Bone marrow (tissue), 2 donors: ENCODE data around the gene CALHM6.

Experiments used
- DNase-seq, 2 donors: peaks; one replicate each; lab custom pipeline; 2025; lab: John Stamatoyannopoulos, UW

CALHM6 gene

GRCh38 chr6:116445102-116445501, 16.1 kb upstream of the CALHM6 start:
- no peak for DNase-seq

GRCh38 chr6:116446399-116446798, 14.8 kb upstream of the CALHM6 start:
- peak in 1 of 2 donors; percentile 83 for DNase-seq

GRCh38 chr6:116447052-116447451, 14.1 kb upstream of the CALHM6 start:
- no peak for DNase-seq

- peak in 1 of 2 donors; percentile 79 for DNase-seq
Observed at GRCh38 chr6:116447496-116448011, 13.6 kb upstream of the CALHM6 start.

GRCh38 chr6:116449565-116449964, 11.6 kb upstream of the CALHM6 start:
- no peak for DNase-seq

GRCh38 chr6:116450185-116450710, 10.9 kb upstream of the CALHM6 start:
- no peak for DNase-seq

GRCh38 chr6:116450769-116451740, 10.1 kb upstream of the CALHM6 start:
- DNase-seq = peak in 1 of 2 donors; percentile 80

- DNase-seq = no peak
Observed at GRCh38 chr6:116451916-116452315, 9.3 kb upstream of the CALHM6 start.

- no peak for DNase-seq
Observed at GRCh38 chr6:116452531-116452930, 8.6 kb upstream of the CALHM6 start.

GRCh38 chr6:116456106-116456505, 5.1 kb upstream of the CALHM6 start:
- DNase-seq = no peak

- DNase-seq = no peak
Observed at GRCh38 chr6:116456927-116457326, 4.2 kb upstream of the CALHM6 start.

- DNase-seq = no peak
Observed at GRCh38 chr6:116458264-116458663, 2.9 kb upstream of the CALHM6 start.

GRCh38 chr6:116459927-116460326, 1.2 kb upstream of the CALHM6 start:
- no peak for DNase-seq

- DNase-seq = no peak
Observed at GRCh38 chr6:116461932-116462885, 1.0 kb downstream of the CALHM6 start.

- DNase-seq = no peak
Observed at GRCh38 chr6:116463301-116463700, 2.1 kb downstream of the CALHM6 start.

GRCh38 chr6:116465246-116465645, 4.1 kb downstream of the CALHM6 start:
- DNase-seq = peak; percentile 16 to 90

- no peak for DNase-seq
Observed at GRCh38 chr6:116467096-116467495, 5.9 kb downstream of the CALHM6 start.

GRCh38 chr6:116467514-116467913, 6.3 kb downstream of the CALHM6 start:
- DNase-seq = no peak

- no peak for DNase-seq
Observed at GRCh38 chr6:116468293-116468692, 7.1 kb downstream of the CALHM6 start.

- DNase-seq = no peak
Observed at GRCh38 chr6:116471531-116471930, 10.4 kb downstream of the CALHM6 start.

- DNase-seq = no peak
Observed at GRCh38 chr6:116472706-116473105, 11.5 kb downstream of the CALHM6 start.

GRCh38 chr6:116475141-116475540, 14.0 kb downstream of the CALHM6 start:
- peak in 1 of 2 donors; percentile 38 for DNase-seq
